Astrocyte (in vitro differentiated cells and primary cell): ENCODE data around the gene BMAL1.

Source experiments
- EZH2 ChIP-seq: IDR thresholded peaks from 2 replicates; pipeline ENCODE4 v1.6.1; 2012; ENCODE audit warnings: mild to moderate bottlenecking, low read length, inconsistent platforms; ENCODE audit not compliant: insufficient read depth
- TF ChIP-seq, protein P1 (sequence below): IDR thresholded peaks from 2 replicates; pipeline ENCODE4 v1.5.1; 2011; ENCODE audit warnings: low read depth, mild to moderate bottlenecking, inconsistent platforms, low read length, moderate library complexity; ENCODE audit not compliant: insufficient read depth

DNA sequence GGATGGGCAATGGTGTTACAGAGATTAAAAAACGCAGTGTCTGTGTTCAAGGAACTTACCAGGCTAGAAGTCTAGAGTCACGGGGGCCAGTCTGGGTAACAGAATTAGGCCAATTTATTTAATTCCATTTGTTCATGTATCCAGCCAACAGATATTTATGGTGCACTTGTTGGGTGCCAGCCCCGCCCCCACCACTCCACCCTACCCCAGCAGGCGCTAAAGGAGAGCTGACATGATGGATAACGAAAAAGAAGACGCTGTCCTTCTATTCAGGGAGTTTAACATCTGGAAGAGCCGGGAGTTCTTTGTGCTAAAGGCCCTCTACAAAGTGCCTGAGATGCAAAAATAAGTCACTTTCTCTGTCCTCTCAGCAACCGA lies 1.1 kb upstream of the BMAL1 start:
- TF ChIP-seq, protein P1, sequence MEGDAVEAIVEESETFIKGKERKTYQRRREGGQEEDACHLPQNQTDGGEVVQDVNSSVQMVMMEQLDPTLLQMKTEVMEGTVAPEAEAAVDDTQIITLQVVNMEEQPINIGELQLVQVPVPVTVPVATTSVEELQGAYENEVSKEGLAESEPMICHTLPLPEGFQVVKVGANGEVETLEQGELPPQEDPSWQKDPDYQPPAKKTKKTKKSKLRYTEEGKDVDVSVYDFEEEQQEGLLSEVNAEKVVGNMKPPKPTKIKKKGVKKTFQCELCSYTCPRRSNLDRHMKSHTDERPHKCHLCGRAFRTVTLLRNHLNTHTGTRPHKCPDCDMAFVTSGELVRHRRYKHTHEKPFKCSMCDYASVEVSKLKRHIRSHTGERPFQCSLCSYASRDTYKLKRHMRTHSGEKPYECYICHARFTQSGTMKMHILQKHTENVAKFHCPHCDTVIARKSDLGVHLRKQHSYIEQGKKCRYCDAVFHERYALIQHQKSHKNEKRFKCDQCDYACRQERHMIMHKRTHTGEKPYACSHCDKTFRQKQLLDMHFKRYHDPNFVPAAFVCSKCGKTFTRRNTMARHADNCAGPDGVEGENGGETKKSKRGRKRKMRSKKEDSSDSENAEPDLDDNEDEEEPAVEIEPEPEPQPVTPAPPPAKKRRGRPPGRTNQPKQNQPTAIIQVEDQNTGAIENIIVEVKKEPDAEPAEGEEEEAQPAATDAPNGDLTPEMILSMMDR: no peak
- TF ChIP-seq EZH2: no peak
